AG04449 (cell line): ENCODE data around the gene SGTB.

ENCODE experiments used
- CTCF ChIA-PET: fragments of 350-600 bp; formaldehyde crosslinking; extraction: SDS; loops from one replicate; lab custom pipeline; 2021; ENCODE audit warnings: antibody characterized with exemption; lab: Yijun Ruan, JAX
- POLR2A ChIA-PET: fragments of 400-600, 350-600 bp; formaldehyde crosslinking; extraction: SDS; loops from one replicate; lab custom pipeline; 2020; ENCODE audit warnings: antibody characterized with exemption, inconsistent platforms; lab: Yijun Ruan, JAX
- DNase-seq: peaks from one replicate; pipeline ENCODE4 v3.0.0-alpha.2; 2010; ENCODE audit warnings: low read depth, low spot score
- H3K4me3 ChIP-seq: 2 replicates; pipeline ENCODE4 v1.5.1; 2011; ENCODE audit warnings: low read depth, mild to moderate bottlenecking, control low read depth, low read length
- TF ChIP-seq, protein P1 (sequence below): IDR thresholded peaks from one replicate; pipeline ENCODE4 v1.5.1; 2011; ENCODE audit warnings: mild to moderate bottlenecking, moderate library complexity, low read length, control low read depth, inconsistent platforms; ENCODE audit not compliant: insufficient read depth; ENCODE audit errors: missing control alignments

The SGTB gene

DNA sequence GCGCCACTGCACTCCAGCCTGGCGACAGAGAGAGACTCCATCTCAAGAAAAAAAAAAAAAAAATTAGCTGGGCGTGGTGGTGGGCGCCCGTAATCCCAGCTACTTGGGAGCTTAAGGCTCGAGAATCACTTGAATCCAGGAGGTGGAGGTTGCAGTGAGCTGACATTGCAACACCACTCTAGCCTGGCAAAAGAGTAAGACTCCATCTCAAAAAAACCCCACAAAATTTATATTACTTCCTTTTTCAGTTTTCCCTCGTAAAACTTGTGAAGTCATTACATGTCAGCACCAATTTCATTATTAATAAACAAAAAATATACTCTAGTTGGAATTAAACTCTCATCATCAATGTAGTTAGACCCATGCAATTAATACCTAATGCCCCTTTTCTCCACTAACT is 53.2 kb downstream of the SGTB start:
- DNase-seq = no peak
- ChIA-PET CTCF (no interaction called here), POLR2A (no interaction called here)
- TF ChIP-seq, protein P1, sequence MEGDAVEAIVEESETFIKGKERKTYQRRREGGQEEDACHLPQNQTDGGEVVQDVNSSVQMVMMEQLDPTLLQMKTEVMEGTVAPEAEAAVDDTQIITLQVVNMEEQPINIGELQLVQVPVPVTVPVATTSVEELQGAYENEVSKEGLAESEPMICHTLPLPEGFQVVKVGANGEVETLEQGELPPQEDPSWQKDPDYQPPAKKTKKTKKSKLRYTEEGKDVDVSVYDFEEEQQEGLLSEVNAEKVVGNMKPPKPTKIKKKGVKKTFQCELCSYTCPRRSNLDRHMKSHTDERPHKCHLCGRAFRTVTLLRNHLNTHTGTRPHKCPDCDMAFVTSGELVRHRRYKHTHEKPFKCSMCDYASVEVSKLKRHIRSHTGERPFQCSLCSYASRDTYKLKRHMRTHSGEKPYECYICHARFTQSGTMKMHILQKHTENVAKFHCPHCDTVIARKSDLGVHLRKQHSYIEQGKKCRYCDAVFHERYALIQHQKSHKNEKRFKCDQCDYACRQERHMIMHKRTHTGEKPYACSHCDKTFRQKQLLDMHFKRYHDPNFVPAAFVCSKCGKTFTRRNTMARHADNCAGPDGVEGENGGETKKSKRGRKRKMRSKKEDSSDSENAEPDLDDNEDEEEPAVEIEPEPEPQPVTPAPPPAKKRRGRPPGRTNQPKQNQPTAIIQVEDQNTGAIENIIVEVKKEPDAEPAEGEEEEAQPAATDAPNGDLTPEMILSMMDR = no peak
- H3K4me3 ChIP-seq = no peak overlapping the region

DNA sequence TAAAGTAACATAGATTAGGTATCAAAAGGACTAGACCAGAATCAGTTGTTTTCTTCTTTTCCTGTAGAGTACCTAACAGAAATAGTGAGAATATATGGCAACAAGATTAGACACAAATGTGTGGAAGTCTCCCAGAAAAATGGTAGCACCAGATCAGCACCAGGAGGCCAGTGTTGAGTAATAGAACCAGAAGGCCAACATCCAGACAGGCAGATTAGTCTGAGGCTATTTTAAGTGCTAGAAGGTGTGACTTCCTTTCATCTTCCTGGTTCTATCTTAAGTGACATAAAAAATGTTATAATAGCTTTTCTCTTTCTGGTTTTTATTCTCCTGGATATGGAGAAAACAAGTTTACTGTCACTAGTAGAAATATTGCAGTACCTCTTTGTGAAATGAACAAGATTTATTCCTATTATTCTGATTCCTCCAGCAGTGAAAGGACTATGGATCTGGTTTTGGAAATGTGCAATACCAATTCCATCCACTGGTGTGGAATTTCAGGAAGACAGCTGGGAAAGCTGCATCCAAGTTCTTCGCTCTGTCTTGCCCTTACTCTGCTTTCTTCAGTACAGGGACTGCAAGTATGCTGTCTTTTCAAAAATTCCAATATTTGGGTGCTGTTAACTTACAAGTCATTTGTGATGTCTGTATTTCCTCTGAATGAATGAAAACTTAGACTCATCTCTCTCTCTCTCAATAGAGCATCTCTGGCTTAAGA is 57.9 kb downstream of the SGTB start:
- ChIA-PET POLR2A (interaction anchor here (0.5 kb wide), 1 partner anchor 23 kb away, joined by 4 read pairs; no protein-coding TSS in a partner anchor), CTCF (interaction anchor here (0.9 to 3.4 kb wide), 9 partner anchors 8 to 1029 kb away, joined by 3 to 17 read pairs (median 4); partner anchors contain the start of gene TRIM23)
- TF ChIP-seq, protein P1 = peak; percentile 31
- DNase-seq = no peak
- H3K4me3 ChIP-seq = no peak overlapping the region

DNA sequence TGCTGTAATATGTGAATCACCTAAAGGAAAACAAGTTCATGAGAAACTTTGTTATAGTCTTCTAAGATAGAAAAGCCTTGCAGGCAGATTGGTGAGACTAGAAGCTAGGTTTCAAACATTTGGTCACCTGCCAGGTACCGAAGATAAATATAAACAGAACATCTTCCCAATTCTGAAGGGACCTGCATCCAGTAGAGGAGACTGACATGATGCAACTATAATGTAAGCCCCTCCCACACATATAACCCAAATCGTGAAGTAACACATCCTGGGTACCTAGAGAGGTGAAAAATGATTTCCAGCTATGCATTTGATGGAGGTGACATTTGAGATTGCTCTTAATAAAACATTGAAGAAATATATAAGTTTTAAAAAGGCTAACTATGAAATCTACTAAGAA is 67.2 kb downstream of the SGTB start:
- CTCF ChIA-PET = no interaction called here
- POLR2A ChIA-PET = no interaction called here
- TF ChIP-seq, protein P1 = no peak
- no peak overlapping the region for H3K4me3 ChIP-seq
- no peak for DNase-seq

DNA sequence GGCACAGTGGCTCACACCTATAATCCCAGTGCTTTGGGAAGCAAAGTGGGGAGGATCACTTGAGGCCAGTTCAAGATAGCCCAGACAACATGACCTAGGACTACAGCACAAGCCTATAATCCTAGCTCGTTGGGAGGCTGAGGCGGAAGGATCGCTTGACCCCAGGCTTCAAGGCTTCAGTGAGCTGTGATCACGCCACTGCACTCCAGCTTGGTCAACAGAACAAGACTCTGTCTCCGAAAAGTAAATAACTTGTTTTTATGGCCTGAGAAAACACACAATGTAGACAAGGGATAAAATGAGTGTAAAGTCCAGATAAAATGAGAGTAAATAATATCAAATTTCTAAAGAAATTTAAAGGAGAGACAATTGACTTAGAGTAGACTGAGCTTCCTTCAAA is 70.8 kb downstream of the SGTB start:
- ChIA-PET CTCF (interaction anchor here (0.7 to 1.7 kb wide), 3 partner anchors 12 to 21 kb away, joined by 3 to 17 read pairs (median 3); no protein-coding TSS in a partner anchor), POLR2A (no interaction called here)
- no peak for DNase-seq
- H3K4me3 ChIP-seq = no peak overlapping the region
- TF ChIP-seq, protein P1 = no peak

DNA sequence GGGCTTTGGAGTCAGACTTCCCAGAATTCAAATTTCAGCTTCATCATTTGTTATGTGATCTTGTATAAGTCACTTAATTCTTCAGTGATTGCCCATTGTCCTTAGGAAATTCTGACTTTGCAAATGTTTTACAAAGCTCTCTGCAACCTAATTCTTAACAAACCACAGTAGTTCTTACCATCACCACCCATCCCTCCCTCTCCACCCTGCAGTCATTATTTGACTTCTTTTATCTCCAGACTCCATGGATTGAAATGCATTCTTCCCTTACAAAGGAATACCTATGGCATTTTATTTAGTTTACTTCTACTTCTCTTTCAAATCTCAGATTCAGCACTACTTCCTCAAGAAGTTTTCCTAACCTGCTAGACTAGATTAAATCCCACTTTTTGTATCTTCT is 74.0 kb downstream of the SGTB start:
- no peak for DNase-seq
- POLR2A ChIA-PET = no interaction called here
- CTCF ChIA-PET = interaction anchor here (1.2 kb wide), 1 partner anchor 17 kb away, joined by 4 read pairs; no protein-coding TSS in a partner anchor
- TF ChIP-seq, protein P1 = no peak
- H3K4me3 ChIP-seq = no peak overlapping the region

DNA sequence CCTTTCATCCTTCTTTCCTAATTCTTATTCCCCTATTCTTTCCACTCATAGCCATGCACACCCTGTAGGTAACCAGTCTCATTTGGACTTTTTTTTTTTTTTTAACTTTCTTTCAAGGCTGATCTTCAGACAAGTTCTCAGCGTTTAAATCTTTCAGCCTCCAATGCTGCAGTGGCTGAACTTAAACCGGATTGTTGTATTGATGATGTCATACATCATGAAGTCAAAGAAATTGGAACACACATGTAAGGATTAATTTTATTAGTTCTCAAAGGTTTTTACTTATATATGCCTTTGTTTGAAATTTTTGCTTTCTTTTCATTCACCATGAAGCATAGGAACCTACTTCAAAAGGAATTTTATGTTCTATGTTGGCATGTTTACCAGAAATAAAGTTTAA is 75.0 kb downstream of the SGTB start:
- TF ChIP-seq, protein P1 = no peak
- H3K4me3 ChIP-seq = no peak overlapping the region
- no peak for DNase-seq
- ChIA-PET CTCF (interaction anchor here (0.9 to 1.0 kb wide), 2 partner anchors 17 to 21 kb away, joined by 3 read pairs; no protein-coding TSS in a partner anchor), POLR2A (no interaction called here)
